ENCODE measurements around the gene SLC29A4.

SLC29A4 gene

GRCh38 chr7:5282543-5283316, at the start of gene SLC29A4:
SLC29A4 (plus strand) TSS chr7:5282943; CDS start chr7:5287817, 4,874 bp downstream.
- H3K4me1 ChIP-seq, result peaks cover 0 to 23% (median 14%) of the 10 kb centered on the region in 4 donors
- peaks cover 0 to 29% of the 10 kb centered on the region in 2 donors for H3K27me3 ChIP-seq
- TF ChIP-seq, protein P1, sequence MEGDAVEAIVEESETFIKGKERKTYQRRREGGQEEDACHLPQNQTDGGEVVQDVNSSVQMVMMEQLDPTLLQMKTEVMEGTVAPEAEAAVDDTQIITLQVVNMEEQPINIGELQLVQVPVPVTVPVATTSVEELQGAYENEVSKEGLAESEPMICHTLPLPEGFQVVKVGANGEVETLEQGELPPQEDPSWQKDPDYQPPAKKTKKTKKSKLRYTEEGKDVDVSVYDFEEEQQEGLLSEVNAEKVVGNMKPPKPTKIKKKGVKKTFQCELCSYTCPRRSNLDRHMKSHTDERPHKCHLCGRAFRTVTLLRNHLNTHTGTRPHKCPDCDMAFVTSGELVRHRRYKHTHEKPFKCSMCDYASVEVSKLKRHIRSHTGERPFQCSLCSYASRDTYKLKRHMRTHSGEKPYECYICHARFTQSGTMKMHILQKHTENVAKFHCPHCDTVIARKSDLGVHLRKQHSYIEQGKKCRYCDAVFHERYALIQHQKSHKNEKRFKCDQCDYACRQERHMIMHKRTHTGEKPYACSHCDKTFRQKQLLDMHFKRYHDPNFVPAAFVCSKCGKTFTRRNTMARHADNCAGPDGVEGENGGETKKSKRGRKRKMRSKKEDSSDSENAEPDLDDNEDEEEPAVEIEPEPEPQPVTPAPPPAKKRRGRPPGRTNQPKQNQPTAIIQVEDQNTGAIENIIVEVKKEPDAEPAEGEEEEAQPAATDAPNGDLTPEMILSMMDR (IDR thresholded peaks at IDR 0.05), result no peak
- intact Hi-C loops (cut with DNase I; ENCODE audit: low total_unique reads), result no loop called here
- peak within 1 kb of the TSS; percentile 44 to 55 for H3K4me3 ChIP-seq
- no peaks in the 10 kb centered on the region for H3K36me3 ChIP-seq
- no peak within 1 kb of the TSS for H3K27ac ChIP-seq
- DNase-seq, result no peak
- H3K9me3 ChIP-seq, result no peaks in the 10 kb centered on the region

DNA sequence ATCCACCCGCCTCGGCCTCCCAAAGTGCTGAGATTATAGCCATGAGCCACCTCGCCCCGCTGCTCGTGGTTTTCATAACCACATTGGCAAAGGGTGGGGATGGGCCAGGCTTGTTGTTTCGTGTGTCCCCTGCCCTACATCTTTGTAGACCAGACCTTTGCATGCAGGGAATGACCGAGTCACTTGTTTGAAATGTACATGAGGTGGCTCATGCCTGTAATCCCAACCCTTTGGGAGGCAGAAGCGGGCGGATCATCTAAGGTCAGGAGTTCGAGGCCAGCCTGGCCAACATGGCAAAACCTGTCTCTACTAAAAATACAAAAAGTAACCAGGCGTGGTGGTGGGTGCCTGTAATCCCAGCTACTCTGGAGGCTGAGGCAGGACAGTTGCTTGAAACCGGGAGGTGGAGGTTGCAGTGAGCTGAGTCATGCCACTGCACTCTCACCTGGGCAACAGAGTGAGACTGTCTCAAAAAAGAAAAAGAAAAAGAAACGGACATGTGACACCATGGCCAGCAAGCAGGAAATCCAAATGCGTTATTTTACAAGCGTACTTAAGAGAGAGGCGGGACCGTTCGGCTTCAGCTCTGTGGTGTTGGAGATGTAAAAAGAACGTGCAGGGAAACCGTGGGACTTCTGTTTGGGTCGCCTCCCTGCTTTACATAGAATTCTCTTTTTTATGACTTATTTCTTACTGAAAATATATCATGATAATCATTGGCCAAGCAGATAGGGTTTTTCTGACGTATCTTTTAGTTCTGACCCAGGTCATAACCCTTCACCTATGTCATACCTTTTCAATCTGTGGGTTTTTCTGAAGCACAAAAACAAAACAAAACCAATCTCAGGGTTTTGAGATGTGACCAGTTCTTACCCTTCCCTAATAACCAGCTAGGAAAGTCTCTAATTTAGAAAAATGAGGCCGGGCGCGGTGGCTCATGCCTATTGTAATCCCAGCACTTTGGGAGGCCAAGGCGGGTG, 47.6 kb upstream of the SLC29A4 start:
- H3K4me3 ChIP-seq, result no peak overlapping the region
- intact Hi-C loops (cut with DNase I; ENCODE audit: low total_unique reads), result no loop called here
- H3K36me3 ChIP-seq, result peaks cover 15 to 32% (median 30%) of the 10 kb centered on the region in 3 donors
- TF ChIP-seq, protein P1 (IDR thresholded peaks at IDR 0.05), result no peak
- no peak overlapping the region for H3K27ac ChIP-seq
- H3K9me3 ChIP-seq, result no peaks in the 10 kb centered on the region
- H3K27me3 ChIP-seq, result no peaks in the 10 kb centered on the region
- DNase-seq, result no peak
- H3K4me1 ChIP-seq, result peaks cover 0 to 4% (median 3%) of the 10 kb centered on the region in 4 donors

- no peaks in the 10 kb centered on the region for H3K27me3 ChIP-seq
- intact Hi-C loops (cut with DNase I; ENCODE audit: low total_unique reads), result no loop called here
- H3K4me3 ChIP-seq, result no peak overlapping the region
- H3K9me3 ChIP-seq, result no peaks in the 10 kb centered on the region
- peaks cover 0 to 17% (median 11%) of the 10 kb centered on the region in 4 donors for H3K4me1 ChIP-seq
- H3K36me3 ChIP-seq, result peaks cover 0 to 11% (median 9%) of the 10 kb centered on the region in 3 donors
- TF ChIP-seq, protein P1 (IDR thresholded peaks at IDR 0.05), result no peak
- no peak overlapping the region for H3K27ac ChIP-seq
- peak; percentile 68 to 82 for DNase-seq
These were observed 45.5 kb upstream of the SLC29A4 start for GRCh38 chr7:5237286-5237685.

- intact Hi-C loops (cut with DNase I; ENCODE audit: low total_unique reads), result no loop called here
- Histone ChIP-seq H3K36me3 (no peaks in the 10 kb centered on the region), H3K27ac (no peak overlapping the region), H3K4me1 (peaks cover 0 to 17% (median 11%) of the 10 kb centered on the region in 4 donors), H3K9me3 (no peaks in the 10 kb centered on the region), H3K27me3 (peaks cover 0 to 3% of the 10 kb centered on the region in 2 donors), H3K4me3 (no peak overlapping the region)
- no peak for DNase-seq
- TF ChIP-seq, protein P1 (IDR thresholded peaks at IDR 0.05), result no peak
These were observed 44.2 kb upstream of the SLC29A4 start for GRCh38 chr7:5238500-5238899.

DNA sequence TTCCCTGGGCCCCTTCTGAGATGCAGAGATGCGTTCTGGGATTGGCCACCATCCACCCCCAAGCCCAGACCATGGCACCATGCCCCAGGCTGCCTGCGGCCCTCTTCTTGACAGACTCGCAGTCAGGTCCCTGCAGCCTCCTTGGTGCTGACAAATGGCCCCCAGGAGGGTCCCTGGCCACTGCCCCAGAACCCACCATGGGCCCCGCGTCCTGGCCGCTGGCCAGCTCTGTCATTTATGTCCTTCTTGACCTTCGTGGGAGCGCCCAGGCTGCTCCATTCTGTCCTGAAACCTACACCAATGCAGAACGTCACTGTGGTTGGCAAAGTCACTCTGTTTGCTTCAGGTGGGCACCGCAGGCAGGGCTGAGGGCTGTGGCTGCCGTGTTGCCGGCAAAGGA, 39.5 kb upstream of the SLC29A4 start:
- TF ChIP-seq, protein P1 (IDR thresholded peaks at IDR 0.05), result no peak
- no peak overlapping the region for H3K27ac ChIP-seq
- no peaks in the 10 kb centered on the region for H3K36me3 ChIP-seq
- intact Hi-C loops (cut with DNase I; ENCODE audit: low total_unique reads), result loop anchor here (5.0 kb wide), 1 partner anchor 214 kb away; no protein-coding TSS in a partner anchor
- H3K4me3 ChIP-seq, result no peak overlapping the region
- H3K4me1 ChIP-seq, result peaks cover 0 to 17% (median 11%) of the 10 kb centered on the region in 4 donors
- DNase-seq, result no peak
- no peaks in the 10 kb centered on the region for H3K9me3 ChIP-seq
- H3K27me3 ChIP-seq, result peaks cover 0 to 7% of the 10 kb centered on the region in 2 donors
